Measurements from ENCODE around the gene ATP9B.

DNA sequence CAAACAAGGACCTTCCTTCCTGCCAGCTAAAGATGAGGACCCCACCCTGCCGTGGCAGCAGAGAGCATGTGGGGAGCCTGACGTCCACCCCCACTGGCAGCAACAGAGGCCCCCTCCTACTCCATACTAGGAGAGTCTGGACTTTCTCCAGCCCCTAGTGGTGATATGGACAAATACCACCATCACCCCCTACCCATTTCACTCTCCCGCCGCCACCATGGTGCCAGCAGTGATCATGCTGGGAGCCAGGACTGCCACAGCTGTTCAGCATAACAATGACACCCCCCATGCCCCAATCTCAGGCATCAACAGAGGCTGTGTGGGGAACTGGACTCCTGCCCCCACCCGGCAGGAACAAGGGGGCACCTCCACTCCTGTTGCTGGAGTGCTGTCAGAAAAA is 42.7 kb upstream of the ATP9B start:
- TF ChIP-seq, protein P1, sequence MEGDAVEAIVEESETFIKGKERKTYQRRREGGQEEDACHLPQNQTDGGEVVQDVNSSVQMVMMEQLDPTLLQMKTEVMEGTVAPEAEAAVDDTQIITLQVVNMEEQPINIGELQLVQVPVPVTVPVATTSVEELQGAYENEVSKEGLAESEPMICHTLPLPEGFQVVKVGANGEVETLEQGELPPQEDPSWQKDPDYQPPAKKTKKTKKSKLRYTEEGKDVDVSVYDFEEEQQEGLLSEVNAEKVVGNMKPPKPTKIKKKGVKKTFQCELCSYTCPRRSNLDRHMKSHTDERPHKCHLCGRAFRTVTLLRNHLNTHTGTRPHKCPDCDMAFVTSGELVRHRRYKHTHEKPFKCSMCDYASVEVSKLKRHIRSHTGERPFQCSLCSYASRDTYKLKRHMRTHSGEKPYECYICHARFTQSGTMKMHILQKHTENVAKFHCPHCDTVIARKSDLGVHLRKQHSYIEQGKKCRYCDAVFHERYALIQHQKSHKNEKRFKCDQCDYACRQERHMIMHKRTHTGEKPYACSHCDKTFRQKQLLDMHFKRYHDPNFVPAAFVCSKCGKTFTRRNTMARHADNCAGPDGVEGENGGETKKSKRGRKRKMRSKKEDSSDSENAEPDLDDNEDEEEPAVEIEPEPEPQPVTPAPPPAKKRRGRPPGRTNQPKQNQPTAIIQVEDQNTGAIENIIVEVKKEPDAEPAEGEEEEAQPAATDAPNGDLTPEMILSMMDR (conservative IDR thresholded peaks at IDR 0.05; ENCODE audit: low read length), result no peak; the same call in 1 of the 2 replicates
- no peak for TF ChIP-seq EZH2phosphoT487 (IDR thresholded peaks at IDR 0.05; ENCODE audit: borderline replicate concordance)

All from Loucy (cell line).